ENCODE results near the gene HELZ2. TPM values are rescaled to one million over a fixed set of nuclear protein-coding genes. Genes with fewer than 3 reads are reported as not detected.

Gene HELZ2
- total RNA-seq, 1 experiment from 2014 or later: 27.9 TPM

DNA sequence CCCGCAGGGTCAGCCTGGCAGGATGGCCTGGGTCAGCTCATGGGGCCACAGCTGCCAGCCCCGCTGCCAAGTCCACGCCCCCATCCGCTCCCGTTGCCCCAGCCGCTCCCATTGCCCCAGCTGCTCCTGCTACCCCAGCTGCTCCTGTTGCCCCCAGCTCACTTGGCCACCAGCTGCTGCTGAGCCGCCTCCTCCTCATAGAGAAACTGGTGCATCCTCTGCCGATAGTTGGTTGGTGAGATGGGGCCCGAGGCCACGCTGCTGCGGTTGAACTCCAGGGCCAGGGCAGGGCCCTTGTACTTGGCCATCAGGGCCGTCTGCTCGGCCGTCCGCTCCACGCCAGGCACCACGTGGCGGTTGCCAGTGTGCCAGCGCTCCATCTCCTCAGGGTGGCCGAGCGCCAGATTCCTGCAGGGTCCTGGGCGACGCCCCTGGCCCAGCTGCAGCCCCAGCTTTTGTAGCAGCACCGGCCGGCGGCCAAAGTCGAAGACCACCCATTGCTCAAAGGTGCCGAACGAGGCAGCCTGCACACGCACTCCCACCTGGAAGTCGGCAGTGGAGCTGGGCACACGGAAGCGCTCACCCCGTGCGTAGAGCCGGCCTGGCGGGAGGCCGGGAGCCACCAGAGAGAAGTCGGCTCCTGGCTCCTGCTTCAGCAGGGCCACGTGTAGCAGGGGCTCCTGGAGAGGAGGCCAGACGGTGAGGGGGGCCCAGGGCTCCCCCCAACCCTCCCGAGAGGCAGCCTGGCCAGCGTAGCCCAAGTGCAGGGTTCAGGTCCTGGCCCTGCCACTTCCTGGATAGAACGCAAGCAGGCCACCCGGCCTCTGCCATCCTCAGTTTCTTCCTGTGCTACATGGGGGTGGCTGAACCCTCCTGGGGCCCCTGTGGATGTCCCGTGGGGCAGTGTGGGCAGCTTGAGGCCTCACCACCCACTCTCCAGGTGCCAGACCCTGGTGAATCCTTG lies 4.8 kb downstream of the HELZ2 start:
- Mint-ChIP-seq H3K27me3 (ENCODE audit: low read depth) (no peaks in the 10 kb centered on the region), H3K27ac (no peak overlapping the region), H3K36me3 (ENCODE audit: insufficient read depth in 1 of 3, low read depth in 3 of 3) (no peaks in the 10 kb centered on the region), H3K4me3 (no peak overlapping the region), H3K9me3 (no peaks in the 10 kb centered on the region), H3K4me1 (no peaks in the 10 kb centered on the region)
- no peak overlapping the region for H2BK15ac ChIP-seq (ENCODE audit: low read depth, low read length)
- no peak overlapping the region for H4K91ac ChIP-seq (ENCODE audit: insufficient read length, low read depth, low read length)
- no peaks in the 10 kb centered on the region for H3K79me2 ChIP-seq (ENCODE audit: insufficient read depth, low read length)
- H3K9me3 ChIP-seq (ENCODE audit: control insufficient read depth, low read depth, low read length): no peaks in the 10 kb centered on the region
- H2BK20ac ChIP-seq (ENCODE audit: low read depth, low read length, poor library complexity, severe bottlenecking): no peak overlapping the region
- no peak overlapping the region for H3K56ac ChIP-seq (ENCODE audit: insufficient read length, low read depth, low read length)
- no peak overlapping the region for H4K5ac ChIP-seq (ENCODE audit: insufficient read length, low read depth, low read length)
- no peak overlapping the region for H3K18ac ChIP-seq (ENCODE audit: insufficient read length, low read depth, low read length)
- no peak overlapping the region for H2AFZ ChIP-seq (ENCODE audit: low read length)
- H3K4me2 ChIP-seq (ENCODE audit: insufficient read depth, insufficient read length, low read length): no peak overlapping the region
- no peak overlapping the region for H2AK5ac ChIP-seq (ENCODE audit: insufficient read length, low read length)
- H2BK12ac ChIP-seq (ENCODE audit: insufficient read length, low read depth, low read length): no peak overlapping the region
- H2BK120ac ChIP-seq (ENCODE audit: low read depth, low read length, poor library complexity, severe bottlenecking): no peak overlapping the region
- no peak overlapping the region for H3K27ac ChIP-seq (ENCODE audit: insufficient read length, low read depth, low read length)
- no peak overlapping the region for H3K14ac ChIP-seq (ENCODE audit: insufficient read depth, low read length)
- no peaks in the 10 kb centered on the region for H3K4me1 ChIP-seq (ENCODE audit: insufficient read depth, low read length)
- no peaks in the 10 kb centered on the region for H4K20me1 ChIP-seq (ENCODE audit: control insufficient read depth, insufficient read depth, insufficient read length)
- H3K23ac ChIP-seq (ENCODE audit: insufficient read length, low read depth, low read length): no peak overlapping the region
- H3T11ph ChIP-seq (ENCODE audit: low read length): no peak overlapping the region
- no peak overlapping the region for H3K4ac ChIP-seq (ENCODE audit: low read depth, low read length)
- WGBS (ENCODE audit: extremely low coverage, insufficient read length, low lambda C conversion rate): no CpG with 5 or more reads among the region's 46 CpGs
- TF ChIP-seq, protein P1, sequence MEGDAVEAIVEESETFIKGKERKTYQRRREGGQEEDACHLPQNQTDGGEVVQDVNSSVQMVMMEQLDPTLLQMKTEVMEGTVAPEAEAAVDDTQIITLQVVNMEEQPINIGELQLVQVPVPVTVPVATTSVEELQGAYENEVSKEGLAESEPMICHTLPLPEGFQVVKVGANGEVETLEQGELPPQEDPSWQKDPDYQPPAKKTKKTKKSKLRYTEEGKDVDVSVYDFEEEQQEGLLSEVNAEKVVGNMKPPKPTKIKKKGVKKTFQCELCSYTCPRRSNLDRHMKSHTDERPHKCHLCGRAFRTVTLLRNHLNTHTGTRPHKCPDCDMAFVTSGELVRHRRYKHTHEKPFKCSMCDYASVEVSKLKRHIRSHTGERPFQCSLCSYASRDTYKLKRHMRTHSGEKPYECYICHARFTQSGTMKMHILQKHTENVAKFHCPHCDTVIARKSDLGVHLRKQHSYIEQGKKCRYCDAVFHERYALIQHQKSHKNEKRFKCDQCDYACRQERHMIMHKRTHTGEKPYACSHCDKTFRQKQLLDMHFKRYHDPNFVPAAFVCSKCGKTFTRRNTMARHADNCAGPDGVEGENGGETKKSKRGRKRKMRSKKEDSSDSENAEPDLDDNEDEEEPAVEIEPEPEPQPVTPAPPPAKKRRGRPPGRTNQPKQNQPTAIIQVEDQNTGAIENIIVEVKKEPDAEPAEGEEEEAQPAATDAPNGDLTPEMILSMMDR (conservative IDR thresholded peaks at IDR 0.05): no peak
- no peak overlapping the region for H4K8ac ChIP-seq (replicated peaks; ENCODE audit: insufficient read length, low read depth, low read length)
- no peaks in the 10 kb centered on the region for H3K27me3 ChIP-seq (ENCODE audit: insufficient read depth, low read length)
- H3K79me1 ChIP-seq (ENCODE audit: insufficient read depth, low read depth, low read length, poor library complexity, severe bottlenecking): no peaks in the 10 kb centered on the region
- no peak overlapping the region for H2BK5ac ChIP-seq (ENCODE audit: insufficient read length, low read length)
- no peak overlapping the region for H3K9ac ChIP-seq (ENCODE audit: extremely low read depth, insufficient read length, low read length)
- peaks cover 4% of the 10 kb centered on the region for H3K23me2 ChIP-seq (ENCODE audit: insufficient read length, low read depth, low read length, poor library complexity, severe bottlenecking)
- DNase-seq: no peak
